Effector memory CD8-positive, alpha-beta T cell (primary cell): ENCODE data around the gene ART1.
A peak's percentile ranks its signal among the peaks of the same experiment; 100 is the strongest.

Experiments
- ATAC-seq: fragments of 150-1000 bp; cut with Tn5 transposase; replicated peaks from 2 replicates; pipeline ENCODE4 v1.10.0; 2021; ENCODE audit warnings: mild to moderate bottlenecking, moderate library complexity
- DNase-seq, 3 experiments: peaks; one replicate each; pipeline ENCODE4 v3.0.0; 2021
- H3K27ac Mint-ChIP-seq, 2 donors: one replicate each; pipeline ENCODE4 v1.8.0; 2022; ENCODE audit warnings: mild to moderate bottlenecking in 2 of 2, mixed read lengths in 2 of 2, moderate library complexity in 2 of 2
- H3K27me3 Mint-ChIP-seq, 2 donors: one replicate each; pipeline ENCODE4 v1.8.0; 2022; ENCODE audit warnings: mixed read lengths in 2 of 2
- H3K36me3 Mint-ChIP-seq: one replicate; pipeline ENCODE4 v1.8.0; 2022; ENCODE audit warnings: mild to moderate bottlenecking, moderate library complexity, mixed read lengths; ENCODE audit not compliant: insufficient read depth
- H3K4me1 Mint-ChIP-seq, 2 donors: one replicate each; pipeline ENCODE4 v1.8.0; 2022; ENCODE audit warnings: low read depth in 2 of 2, mixed read lengths in 2 of 2
- H3K4me3 Mint-ChIP-seq, 2 donors: one replicate each; pipeline ENCODE4 v1.8.0; 2022; ENCODE audit warnings: mild to moderate bottlenecking in 2 of 2, mixed read lengths in 2 of 2, moderate library complexity in 2 of 2
- H3K9me3 Mint-ChIP-seq, 2 donors: one replicate each; pipeline ENCODE4 v1.8.0; 2022; ENCODE audit warnings: mixed read lengths in 2 of 2

ART1 gene

GRCh38 chr11:3616721-3617460 is 28.0 kb upstream of the ART1 start:
- peak overlapping the region in 1 of 2 donors; percentile 23 for H3K27ac Mint-ChIP-seq
- H3K4me3 Mint-ChIP-seq: no peak overlapping the region
- H3K4me1 Mint-ChIP-seq: peaks cover 7 to 8% of the 10 kb centered on the region in 2 donors
- no peak for DNase-seq
- no peak for ATAC-seq
- peaks cover 3% of the 10 kb centered on the region for H3K36me3 Mint-ChIP-seq
- H3K27me3 Mint-ChIP-seq: peaks cover 0 to 12% of the 10 kb centered on the region in 2 donors
- H3K9me3 Mint-ChIP-seq: no peaks in the 10 kb centered on the region

GRCh38 chr11:3617990-3618389 is 26.9 kb upstream of the ART1 start:
- Mint-ChIP-seq H3K36me3 (peaks cover 3% of the 10 kb centered on the region), H3K27me3 (peaks cover 0 to 12% of the 10 kb centered on the region in 2 donors), H3K27ac (no peak overlapping the region), H3K4me3 (no peak overlapping the region), H3K9me3 (no peaks in the 10 kb centered on the region), H3K4me1 (peaks cover 7 to 8% of the 10 kb centered on the region in 2 donors)
- no peak for ATAC-seq
- DNase-seq: no peak

- Mint-ChIP-seq H3K27me3 (peaks cover 0 to 7% of the 10 kb centered on the region in 2 donors), H3K36me3 (peaks cover 6% of the 10 kb centered on the region), H3K27ac (no peak overlapping the region), H3K4me3 (no peak overlapping the region), H3K4me1 (no peaks in the 10 kb centered on the region), H3K9me3 (no peaks in the 10 kb centered on the region)
- ATAC-seq (no peak), DNase-seq (no peak)
These were observed 22.4 kb upstream of the ART1 start for GRCh38 chr11:3622521-3622920.

- Mint-ChIP-seq H3K27ac (no peak overlapping the region), H3K9me3 (no peaks in the 10 kb centered on the region), H3K36me3 (peaks cover 3% of the 10 kb centered on the region), H3K4me1 (no peaks in the 10 kb centered on the region), H3K4me3 (no peak overlapping the region), H3K27me3 (peaks cover 0 to 7% of the 10 kb centered on the region in 2 donors)
- DNase-seq (no peak), ATAC-seq (no peak)
These were observed 21.8 kb upstream of the ART1 start for GRCh38 chr11:3623121-3623520.

- H3K9me3 Mint-ChIP-seq: no peaks in the 10 kb centered on the region
- H3K4me3 Mint-ChIP-seq: no peak overlapping the region
- ATAC-seq (no peak), DNase-seq (no peak)
- no peaks in the 10 kb centered on the region for H3K4me1 Mint-ChIP-seq
- H3K27ac Mint-ChIP-seq: no peak overlapping the region
- peaks cover 3% of the 10 kb centered on the region for H3K36me3 Mint-ChIP-seq
- peaks cover 0 to 10% of the 10 kb centered on the region in 2 donors for H3K27me3 Mint-ChIP-seq
These were observed 21.0 kb upstream of the ART1 start for GRCh38 chr11:3623767-3624458.

GRCh38 chr11:3626250-3626960 is 18.5 kb upstream of the ART1 start:
- ATAC-seq: no peak

GRCh38 chr11:3627291-3627690 is 17.6 kb upstream of the ART1 start:
- Mint-ChIP-seq H3K9me3 (no peaks in the 10 kb centered on the region), H3K4me3 (no peak overlapping the region), H3K27me3 (peaks cover 0 to 12% of the 10 kb centered on the region in 2 donors), H3K4me1 (no peaks in the 10 kb centered on the region), H3K27ac (no peak overlapping the region), H3K36me3 (peaks cover 3% of the 10 kb centered on the region)
- no peak for ATAC-seq
- DNase-seq: no peak

More at GRCh38 chr11:3626250-3626960, 18.5 kb upstream of the ART1 start:
- Mint-ChIP-seq H3K27me3 (peaks cover 0 to 12% of the 10 kb centered on the region in 2 donors), H3K4me1 (no peaks in the 10 kb centered on the region), H3K36me3 (peaks cover 3% of the 10 kb centered on the region), H3K27ac (no peak overlapping the region), H3K4me3 (no peak overlapping the region), H3K9me3 (no peaks in the 10 kb centered on the region)
- DNase-seq: no peak

GRCh38 chr11:3631331-3631730 is 13.6 kb upstream of the ART1 start:
- Mint-ChIP-seq H3K4me3 (no peak overlapping the region), H3K27me3 (peaks cover 23 to 31% of the 10 kb centered on the region in 2 donors), H3K4me1 (no peaks in the 10 kb centered on the region), H3K27ac (no peak overlapping the region), H3K9me3 (no peaks in the 10 kb centered on the region), H3K36me3 (no peaks in the 10 kb centered on the region)
- ATAC-seq (no peak), DNase-seq (no peak)

- Mint-ChIP-seq H3K4me3 (no peak overlapping the region), H3K36me3 (no peaks in the 10 kb centered on the region), H3K27me3 (peaks cover 31 to 33% of the 10 kb centered on the region in 2 donors), H3K9me3 (no peaks in the 10 kb centered on the region), H3K4me1 (no peaks in the 10 kb centered on the region), H3K27ac (no peak overlapping the region)
- no peak for ATAC-seq
- no peak for DNase-seq
These were observed 12.8 kb upstream of the ART1 start for GRCh38 chr11:3632070-3632660.

- Mint-ChIP-seq H3K27ac (no peak overlapping the region), H3K27me3 (peaks cover 61 to 66% of the 10 kb centered on the region in 2 donors), H3K36me3 (peaks cover 6% of the 10 kb centered on the region), H3K4me3 (no peak overlapping the region), H3K4me1 (no peaks in the 10 kb centered on the region), H3K9me3 (no peaks in the 10 kb centered on the region)
- DNase-seq: no peak
- ATAC-seq: no peak
These were observed 9.1 kb upstream of the ART1 start for GRCh38 chr11:3635641-3636375.

- peaks cover 6% of the 10 kb centered on the region for H3K36me3 Mint-ChIP-seq
- H3K4me3 Mint-ChIP-seq: no peak overlapping the region
- no peak for DNase-seq
- no peak for ATAC-seq
- H3K27me3 Mint-ChIP-seq: peaks cover 70 to 77% of the 10 kb centered on the region in 2 donors
- peaks cover 5% of the 10 kb centered on the region in 2 donors for H3K4me1 Mint-ChIP-seq
- H3K9me3 Mint-ChIP-seq: no peaks in the 10 kb centered on the region
- H3K27ac Mint-ChIP-seq: no peak overlapping the region
These were observed 7.7 kb upstream of the ART1 start for GRCh38 chr11:3637201-3637600.

- ATAC-seq (no peak), DNase-seq (no peak)
- H3K27ac Mint-ChIP-seq: no peak overlapping the region
- peaks cover 8% of the 10 kb centered on the region in 2 donors for H3K4me1 Mint-ChIP-seq
- H3K4me3 Mint-ChIP-seq: no peak overlapping the region
- peaks cover 6% of the 10 kb centered on the region for H3K36me3 Mint-ChIP-seq
- H3K27me3 Mint-ChIP-seq: peaks cover 82 to 90% of the 10 kb centered on the region in 2 donors
- no peaks in the 10 kb centered on the region for H3K9me3 Mint-ChIP-seq
These were observed 6.4 kb upstream of the ART1 start for GRCh38 chr11:3638513-3638912.

GRCh38 chr11:3639841-3640240 is 5.1 kb upstream of the ART1 start:
- no peak overlapping the region for H3K27ac Mint-ChIP-seq
- peaks cover 83 to 96% of the 10 kb centered on the region in 2 donors for H3K27me3 Mint-ChIP-seq
- peaks cover 6% of the 10 kb centered on the region for H3K36me3 Mint-ChIP-seq
- DNase-seq (no peak), ATAC-seq (no peak)
- peaks cover 8% of the 10 kb centered on the region in 2 donors for H3K4me1 Mint-ChIP-seq
- H3K4me3 Mint-ChIP-seq: no peak overlapping the region
- no peaks in the 10 kb centered on the region for H3K9me3 Mint-ChIP-seq
